ENCODE measurements around the gene HSPB9. TPM values are rescaled to one million over a fixed set of nuclear protein-coding genes. Genes with fewer than 3 reads are reported as not detected.

HSPB9 gene, protein sequence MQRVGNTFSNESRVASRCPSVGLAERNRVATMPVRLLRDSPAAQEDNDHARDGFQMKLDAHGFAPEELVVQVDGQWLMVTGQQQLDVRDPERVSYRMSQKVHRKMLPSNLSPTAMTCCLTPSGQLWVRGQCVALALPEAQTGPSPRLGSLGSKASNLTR
- total RNA-seq, result 1 to 10 TPM in 1 of 2 donors, under 1 TPM in 1; 0.18 to 1.2 TPM

- WGBS, result 56% methylated on average over 55 of the region's 61 CpGs
- no peaks in the 10 kb centered on the region for H3K9me3 ChIP-seq
- H3K4me3 ChIP-seq, result peak within 1 kb of the TSS in 1 of 2 donors; percentile 8
- intact Hi-C loops (cut with DNase I), result no loop called here
- no peaks in the 10 kb centered on the region for H3K4me1 ChIP-seq (replicated peaks)
- H3K27ac ChIP-seq, result peak within 1 kb of the TSS; percentile 33 to 52
- no peak for TF ChIP-seq POLR2A (IDR thresholded peaks at IDR 0.05)
- no peak for TF ChIP-seq CTCF (IDR thresholded peaks at IDR 0.05)
- TF ChIP-seq POLR2AphosphoS5 (IDR thresholded peaks at IDR 0.05), result peak; percentile 35
- peaks cover 0 to 11% of the 10 kb centered on the region in 2 donors for H3K36me3 ChIP-seq
- peak; percentile 73 for DNase-seq (ENCODE audit: low spot score)
- H3K27me3 ChIP-seq (replicated peaks; ENCODE audit: insufficient read depth), result no peaks in the 10 kb centered on the region
Measured at GRCh38 chr17:42122371-42123303, at the start of gene HSPB9. TSS of gene HSPB9 (plus strand) at chr17:42122804. CDS start at chr17:42122851, 47 bp downstream.

- no peaks in the 10 kb centered on the region for H3K27me3 ChIP-seq (replicated peaks; ENCODE audit: insufficient read depth)
- no peaks in the 10 kb centered on the region for H3K36me3 ChIP-seq
- 69% methylated on average over 6 of the region's 6 CpGs for WGBS
- no peaks in the 10 kb centered on the region for H3K9me3 ChIP-seq
- H3K4me1 ChIP-seq (replicated peaks), result no peaks in the 10 kb centered on the region
- no peak for DNase-seq (ENCODE audit: low spot score)
- TF ChIP-seq POLR2AphosphoS5 (IDR thresholded peaks at IDR 0.05) (no peak), POLR2A (IDR thresholded peaks at IDR 0.05) (no peak)
- no peak overlapping the region for H3K4me3 ChIP-seq
- intact Hi-C loops (cut with DNase I), result no loop called here
- H3K27ac ChIP-seq, result no peak overlapping the region
Measured at GRCh38 chr17:42075789-42076188, 46.8 kb upstream of the HSPB9 start.

DNA sequence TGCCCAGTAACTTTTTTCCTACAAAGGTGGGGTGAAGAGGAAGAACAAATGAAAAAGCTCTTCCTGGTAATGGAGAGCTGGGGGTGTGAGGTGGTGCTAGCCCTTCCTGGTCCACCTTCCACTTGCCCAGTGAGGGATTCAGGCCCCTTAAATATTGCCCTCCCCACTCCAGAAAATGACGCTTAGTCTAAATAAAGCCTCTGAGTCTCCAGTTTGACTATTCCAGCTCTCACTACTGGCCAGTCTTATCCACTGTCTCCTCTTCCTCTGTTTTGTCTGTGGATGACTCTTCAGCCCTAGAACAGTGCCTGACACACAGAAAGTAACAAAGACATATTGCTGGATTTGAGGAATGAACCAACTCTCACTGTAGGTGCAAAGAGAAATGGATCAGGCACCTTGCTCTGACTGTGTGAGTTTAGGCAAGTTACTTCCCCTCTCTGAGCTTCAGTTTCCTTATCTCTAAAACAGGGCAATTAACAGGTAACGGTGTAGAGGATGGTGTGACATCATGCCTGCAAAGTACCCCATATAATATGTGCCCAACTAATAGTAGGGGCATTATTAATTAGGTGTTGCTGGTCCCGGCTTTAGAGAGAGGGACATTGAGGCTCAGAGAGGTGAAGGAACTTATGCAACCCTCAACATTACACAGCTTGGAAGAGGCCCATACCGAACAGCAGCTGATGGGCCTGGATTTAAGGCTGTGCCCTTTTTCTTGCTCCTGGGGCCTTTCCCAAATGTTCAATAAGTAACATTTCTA is 45.6 kb upstream of the HSPB9 start:
- TF ChIP-seq POLR2AphosphoS5 (IDR thresholded peaks at IDR 0.05) (no peak), POLR2A (IDR thresholded peaks at IDR 0.05) (no peak), CTCF (IDR thresholded peaks at IDR 0.05) (no peak)
- Histone ChIP-seq H3K9me3 (no peaks in the 10 kb centered on the region), H3K27ac (no peak overlapping the region), H3K36me3 (no peaks in the 10 kb centered on the region), H3K4me1 (replicated peaks) (no peaks in the 10 kb centered on the region), H3K27me3 (replicated peaks; ENCODE audit: insufficient read depth) (no peaks in the 10 kb centered on the region), H3K4me3 (no peak overlapping the region)
- 93% methylated on average over 4 of the region's 4 CpGs for WGBS
- intact Hi-C loops (cut with DNase I), result no loop called here
- no peak for DNase-seq (ENCODE audit: low spot score)

DNA sequence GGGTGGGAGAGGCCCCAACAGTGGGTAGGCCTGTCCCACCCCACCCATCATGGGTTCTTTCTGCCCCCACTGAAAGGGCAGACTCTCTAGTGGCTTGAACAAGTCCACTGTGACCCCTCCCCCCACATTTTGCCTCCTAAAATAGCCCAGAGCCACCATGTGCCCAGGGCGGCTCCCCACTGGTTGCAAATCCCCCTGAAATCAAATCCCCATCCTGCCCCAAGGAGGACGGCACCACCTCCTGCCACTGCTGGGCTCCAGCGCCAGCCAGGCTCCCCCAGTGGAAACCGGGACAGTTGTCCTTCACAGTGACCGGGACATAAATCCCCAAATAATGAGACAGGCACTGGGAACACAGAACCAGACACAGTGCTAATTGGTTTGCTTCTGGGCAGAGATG is 44.8 kb upstream of the HSPB9 start:
- 84% methylated on average over 5 of the region's 5 CpGs for WGBS
- intact Hi-C loops (cut with DNase I), result no loop called here
- H3K4me1 ChIP-seq (replicated peaks), result no peaks in the 10 kb centered on the region
- no peak for DNase-seq (ENCODE audit: low spot score)
- H3K27ac ChIP-seq, result no peak overlapping the region
- H3K4me3 ChIP-seq, result no peak overlapping the region
- H3K27me3 ChIP-seq (replicated peaks; ENCODE audit: insufficient read depth), result no peaks in the 10 kb centered on the region
- H3K9me3 ChIP-seq, result no peaks in the 10 kb centered on the region
- TF ChIP-seq POLR2A (IDR thresholded peaks at IDR 0.05), result no peak
- H3K36me3 ChIP-seq, result no peaks in the 10 kb centered on the region

DNA sequence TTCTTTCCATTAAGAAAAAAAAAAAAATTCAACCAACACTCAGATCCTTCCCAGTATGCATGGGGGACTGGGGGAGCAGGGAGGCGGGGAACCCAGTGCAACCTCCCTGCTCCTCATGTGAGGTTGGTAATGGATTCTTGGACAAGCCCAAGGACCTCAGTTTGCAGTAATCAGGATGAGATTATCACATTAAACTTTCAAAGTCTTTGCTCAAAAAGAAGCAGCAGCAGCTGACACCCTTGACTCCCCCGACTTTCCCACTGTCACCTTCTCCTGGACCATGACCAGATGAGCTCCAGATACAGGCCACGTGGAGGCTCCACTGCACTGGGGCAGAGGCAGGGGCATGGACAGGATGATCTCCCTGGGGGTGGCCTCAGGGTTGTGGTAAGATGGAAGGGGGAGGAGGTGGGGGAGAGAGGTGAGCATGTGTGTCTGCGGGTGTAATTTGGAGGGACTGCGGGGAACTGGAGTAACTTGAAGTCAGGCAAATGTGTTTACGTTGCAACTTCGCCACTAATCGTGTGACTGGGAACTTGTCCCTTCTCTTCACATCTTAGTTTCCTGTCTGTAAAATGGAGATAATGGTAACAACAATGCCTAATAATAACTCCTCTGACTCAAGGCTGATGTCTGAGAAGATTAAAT is 44.1 kb upstream of the HSPB9 start:
- 56% methylated on average over 8 of the region's 8 CpGs for WGBS

More for the DNA sequence above, 44.1 kb upstream of the HSPB9 start:
- H3K27ac ChIP-seq, result no peak overlapping the region
- DNase-seq (ENCODE audit: low spot score), result no peak
- no peaks in the 10 kb centered on the region for H3K27me3 ChIP-seq (replicated peaks; ENCODE audit: insufficient read depth)
- intact Hi-C loops (cut with DNase I), result no loop called here
- TF ChIP-seq CTCF (IDR thresholded peaks at IDR 0.05) (no peak), POLR2AphosphoS5 (IDR thresholded peaks at IDR 0.05) (no peak), POLR2A (IDR thresholded peaks at IDR 0.05) (no peak)
- no peaks in the 10 kb centered on the region for H3K4me1 ChIP-seq (replicated peaks)
- H3K36me3 ChIP-seq, result no peaks in the 10 kb centered on the region
- H3K4me3 ChIP-seq, result no peak overlapping the region
- no peaks in the 10 kb centered on the region for H3K9me3 ChIP-seq

Data from prostate gland (tissue), 2 donors.